GM12878 (cell line): ENCODE data around the gene CEBPE. TPM values are rescaled to one million over a fixed set of nuclear protein-coding genes. Genes with fewer than 3 reads are reported as not detected.

Experiments
- ATAC-seq: fragments of 200-7000 bp; cut with Tn5 transposase; 3 replicates; pipeline ENCODE4 v1.9.1; 2020; ENCODE audit warnings: mild to moderate bottlenecking, moderate library complexity
- BruUV-seq: library from RNA; stranded (reverse); fragments of 400-500 nt; replicated peaks from 2 replicates; lab custom pipeline; 2021; lab: Mats Ljungman, UMichigan
- CTCF ChIA-PET: fragments of 300-600 bp; sonication (Branson Sonifier 250); formaldehyde crosslinking; extraction: SDS; loops from one replicate; lab custom pipeline; 2021; ENCODE audit warnings: inconsistent platforms; lab: Yijun Ruan, JAX
- POLR2A ChIA-PET: fragments of 350-600 bp; formaldehyde crosslinking; extraction: SDS; loops from one replicate; lab custom pipeline; 2021; ENCODE audit warnings: inconsistent platforms; lab: Charles Lee
- RAD21 ChIA-PET: fragments of 300-600 bp; sonication (Branson Sonifier 250); formaldehyde crosslinking; loops from one replicate; lab custom pipeline; 2023; ENCODE audit warnings: antibody characterized with exemption; ENCODE audit not compliant: unreplicated experiment; lab: Charles Lee
- SMC1A ChIA-PET: fragments of 300-600 bp; sonication (Branson Sonifier 250); formaldehyde crosslinking; loops from one replicate; lab custom pipeline; 2023; ENCODE audit not compliant: unreplicated experiment, uncharacterized antibody; lab: Charles Lee
- DNase-seq: peaks from one replicate; pipeline ENCODE4 v3.0.0-alpha.2; 2011; ENCODE audit warnings: low read depth, low spot score
- FAIRE-seq: peaks from 3 replicates; lab custom pipeline; 2011; peaks lifted over from hg19 to GRCh38; lab: Jason Lieb, UNC
- H2AFZ ChIP-seq: 2 replicates; pipeline ENCODE4 v1.6.0; 2011; ENCODE audit warnings: low read depth, low read length, control low read depth; ENCODE audit not compliant: control insufficient read depth
- H3K27ac ChIP-seq: 2 replicates; pipeline ENCODE4 v1.5.1; 2011; ENCODE audit warnings: control low read depth; ENCODE audit not compliant: control insufficient read depth, insufficient read depth
- H3K27me3 ChIP-seq, 2 experiments: replicated peaks in 1 of 2; 2 replicates each; pipeline versions ENCODE4 v1.6.0 to v1.6.1; 2011; ENCODE audit warnings: low read length in 1 of 2; ENCODE audit not compliant: control insufficient read depth in 2 of 2, insufficient read depth in 2 of 2
- H3K36me3 ChIP-seq, 2 experiments: 2 replicates each; pipeline ENCODE4 v1.5.1; 2011; ENCODE audit warnings: low read length in 1 of 2; ENCODE audit not compliant: control insufficient read depth in 2 of 2, insufficient read depth in 2 of 2
- H3K4me1 ChIP-seq: 2 replicates; pipeline ENCODE4 v1.6.1; 2011; ENCODE audit warnings: mild to moderate bottlenecking, low read length, moderate library complexity, mixed read lengths; ENCODE audit not compliant: control insufficient read depth, insufficient read depth
- H3K4me2 ChIP-seq: 2 replicates; pipeline ENCODE4 v1.6.0; 2011; ENCODE audit warnings: control low read depth; ENCODE audit not compliant: control insufficient read depth, insufficient read depth
- H3K4me3 ChIP-seq: fragments of 200-600 bp; sonication (generic); 2 replicates; pipeline ENCODE4 v1.5.1; 2016
- H3K79me2 ChIP-seq: 2 replicates; pipeline ENCODE4 v1.6.0; 2011; ENCODE audit warnings: low read length; ENCODE audit not compliant: control insufficient read depth, insufficient read depth
- H3K9ac ChIP-seq: 2 replicates; pipeline ENCODE4 v1.8.0; 2011; ENCODE audit warnings: low read length, control low read depth, mixed read lengths; ENCODE audit not compliant: control insufficient read depth, insufficient read depth
- H3K9me3 ChIP-seq: replicated peaks from 3 replicates; pipeline ENCODE4 v1.5.1; 2011; ENCODE audit warnings: mild to moderate bottlenecking, low read length; ENCODE audit not compliant: control insufficient read depth, insufficient read depth
- H4K20me1 ChIP-seq: 2 replicates; pipeline ENCODE4 v1.6.0; 2011; ENCODE audit not compliant: control insufficient read depth, insufficient read depth
- HCFC1 ChIP-seq: fragments of 150-350 bp; IDR thresholded peaks from 2 replicates; pipeline ENCODE4 v1.6.1; 2014; ENCODE audit warnings: low read length
- HDAC2 ChIP-seq: fragments of 200-600 bp; sonication (generic); IDR thresholded peaks from 2 replicates; pipeline ENCODE4 v1.6.1; 2017
- IRF3 ChIP-seq: fragments of 450-650 bp; IDR thresholded peaks from 2 replicates; pipeline ENCODE4 v1.6.1; 2014; ENCODE audit warnings: mild to moderate bottlenecking
- NFXL1 ChIP-seq: fragments of 450-650 bp; IDR thresholded peaks from 2 replicates; pipeline ENCODE4 v1.6.1; 2017; ENCODE audit warnings: antibody characterized with exemption, mild to moderate bottlenecking, borderline replicate concordance
- RAD21 ChIP-seq: IDR thresholded peaks from 2 replicates; pipeline ENCODE4 v1.6.1; 2011; ENCODE audit warnings: mild to moderate bottlenecking, low read depth, low read length, moderate library complexity; ENCODE audit not compliant: insufficient read depth
- SIN3A ChIP-seq: IDR thresholded peaks from 2 replicates; pipeline ENCODE4 v1.6.1; 2012; ENCODE audit warnings: low read depth, low read length, improper control_type of control experiment
- ZBTB11 ChIP-seq: fragments of 450-650 bp; formaldehyde crosslinking; IDR thresholded peaks from 2 replicates; pipeline ENCODE4 v1.5.0; 2022; ENCODE audit warnings: mild to moderate bottlenecking, missing genetic modification characterization
- WGBS: methylation state at CpG from one replicate; pipeline ENCODE4 v1.1.6; 2016; ENCODE audit warnings: low lambda C conversion rate; ENCODE audit not compliant: insufficient replicate concordance, insufficient coverage; ENCODE audit errors: missing lambda C conversion rate; 5-methylcytosine and 5-hydroxymethylcytosine counted together
- in situ Hi-C: fragments of 300-500 bp; cut with MboI; formaldehyde crosslinking; loops from 9 replicates; pipeline ENCODE4 v1.14.3; 2018; ENCODE audit warnings: mixed read lengths
- intact Hi-C: fragments of 100-400 bp; cut with micrococcal nuclease; formaldehyde crosslinking; loops from one replicate; pipeline ENCODE4 v1.14.2; 2022; ENCODE audit not compliant: unreplicated experiment
- polyA plus RNA-seq, 11 experiments: library from polyadenylated mRNA; depleted of rRNA in 4 of 11; unstranded in 6 of 11; stranded (reverse) in 5 of 11; fragments of >200 nt; fragmentation: Nextera tagmentation in 4 of 11; fragmentation: Illumina TruSeq in 1 of 11; extraction: Ambion mirVana in 4 of 11; extraction: Trizol in 1 of 11; gene quantifications; 1 replicate in 1 of 11; 2 replicates in 10 of 11; pipeline versions ENCODE4 v1.2.1 to v1.2.3, GENCODE V29; 2011 to 2016; ENCODE audit warnings: inconsistent platforms in 2 of 11, missing spikeins in 2 of 11, low read depth in 1 of 11
- total RNA-seq, 4 experiments: library from RNA; depleted of rRNA in 3 of 4; stranded (reverse); fragments of >200 nt in 3 of 4; fragmentation: Illumina TruSeq in 1 of 4; extraction: Trizol in 1 of 4; gene quantifications; 2 replicates each; pipeline versions ENCODE4 v1.2.1 to v1.2.3, GENCODE V29; 2013 to 2021

The CEBPE gene
- total and polyA plus RNA-seq, 10 of the 15 experiments (the other 5 are each of a cell fraction or from before 2014, with no cell fraction given) = 0.09 to 0.45 (median 0.24) TPM; not detected in 7

GRCh38 chr14:23137192-23137812 is 18.2 kb upstream of the CEBPE start:
- SMC1A ChIA-PET = interaction anchor here (1.5 kb wide), 1 partner anchor 16 kb away, joined by 4 read pairs; no protein-coding TSS in a partner anchor
- TF ChIP-seq IRF3 (no peak), SIN3A (no peak), HDAC2 (no peak), RAD21 (no peak), NFXL1 (no peak), HCFC1 (no peak), ZBTB11 (no peak)
- TF ChIP-seq, all 136 proteins: peak for 0
- POLR2A ChIA-PET = no interaction called here
- WGBS = 38% methylated on average over 11 of the region's 11 CpGs
- no peaks in the 10 kb centered on the region for H3K4me1 ChIP-seq
- H3K4me2 ChIP-seq = no peak overlapping the region
- H4K20me1 ChIP-seq = no peaks in the 10 kb centered on the region
- no TSS peak for BruUV-seq
- RAD21 ChIA-PET = interaction anchor here (1.5 kb wide), 1 partner anchor 17 kb away, joined by 3 read pairs; no protein-coding TSS in a partner anchor
- ATAC-seq (no peak), DNase-seq (no peak), FAIRE-seq (no peak)
- no peak overlapping the region for H3K4me3 ChIP-seq
- CTCF ChIA-PET = no interaction called here
- H3K9me3 ChIP-seq = no peaks in the 10 kb centered on the region
- H3K9ac ChIP-seq = no peak overlapping the region
- in situ Hi-C loops (no loop called here), intact Hi-C loops (no loop called here)
- H3K36me3 ChIP-seq = no peaks in the 10 kb centered on the region
- H2AFZ ChIP-seq = no peak overlapping the region
- peaks cover 1 to 3% of the 10 kb centered on the region in 2 experiments; a peak in 3 of 4 replicates for H3K27me3 ChIP-seq
- no peaks in the 10 kb centered on the region for H3K79me2 ChIP-seq
- H3K27ac ChIP-seq = no peak overlapping the region
